ENCODE results near the gene WNK2. TPM values are rescaled to one million over a fixed set of nuclear protein-coding genes. Genes with fewer than 3 reads are reported as not detected.

WNK2 gene
- total RNA-seq, 2 experiments from 2014 or later, result 0.05 TPM; not detected in 1

- H3K27ac Mint-ChIP-seq, result peak overlapping the region; percentile 56
- peaks cover 26% of the 10 kb centered on the region for H3K36me3 Mint-ChIP-seq (ENCODE audit: low read depth)
- H3K27me3 Mint-ChIP-seq, result no peaks in the 10 kb centered on the region
- ChIA-PET CTCF (interaction anchor here (1.0 kb wide), 1 partner anchor 41 kb away, joined by 3 read pairs; no protein-coding TSS in a partner anchor), POLR2A (interaction anchor here (0.8 to 1.1 kb wide), 2 partner anchors 90 to 147 kb away, joined by 3 read pairs; no protein-coding TSS in a partner anchor)
- no peak for DNase-seq
- H3K4me1 Mint-ChIP-seq, result peaks cover 43% of the 10 kb centered on the region
- H3K9me3 Mint-ChIP-seq, result peaks cover 25% of the 10 kb centered on the region
- no peak overlapping the region for H3K4me3 Mint-ChIP-seq
Observed at GRCh38 chr9:93149361-93149760, 34.6 kb upstream of the WNK2 start.

- Mint-ChIP-seq H3K9me3 (peaks cover 21% of the 10 kb centered on the region), H3K36me3 (ENCODE audit: low read depth) (peaks cover 22% of the 10 kb centered on the region), H3K27me3 (no peaks in the 10 kb centered on the region), H3K4me1 (peaks cover 45% of the 10 kb centered on the region), H3K27ac (no peak overlapping the region), H3K4me3 (no peak overlapping the region)
- DNase-seq, result no peak
- ChIA-PET POLR2A (no interaction called here), CTCF (interaction anchor here (2.9 kb wide), 1 partner anchor 42 kb away, joined by 15 read pairs; no protein-coding TSS in a partner anchor)
Observed at GRCh38 chr9:93151097-93151784, 32.7 kb upstream of the WNK2 start.

GRCh38 chr9:93154293-93154903 lies 29.5 kb upstream of the WNK2 start:
- DNase-seq, result peak; percentile 42
- Mint-ChIP-seq H3K27ac (no peak overlapping the region), H3K27me3 (no peaks in the 10 kb centered on the region), H3K36me3 (ENCODE audit: low read depth) (peaks cover 6% of the 10 kb centered on the region), H3K9me3 (peaks cover 5% of the 10 kb centered on the region), H3K4me1 (peaks cover 37% of the 10 kb centered on the region), H3K4me3 (no peak overlapping the region)
- ChIA-PET POLR2A (interaction anchor here (0.7 to 1.6 kb wide), 3 partner anchors 16 to 20 kb away, joined by 3 to 5 read pairs (median 3); partner anchors contain the start of gene NINJ1), CTCF (interaction anchor here (0.6 to 2.9 kb wide), 6 partner anchors 9 to 181 kb away, joined by 3 to 15 read pairs (median 4); no protein-coding TSS in a partner anchor)

DNA sequence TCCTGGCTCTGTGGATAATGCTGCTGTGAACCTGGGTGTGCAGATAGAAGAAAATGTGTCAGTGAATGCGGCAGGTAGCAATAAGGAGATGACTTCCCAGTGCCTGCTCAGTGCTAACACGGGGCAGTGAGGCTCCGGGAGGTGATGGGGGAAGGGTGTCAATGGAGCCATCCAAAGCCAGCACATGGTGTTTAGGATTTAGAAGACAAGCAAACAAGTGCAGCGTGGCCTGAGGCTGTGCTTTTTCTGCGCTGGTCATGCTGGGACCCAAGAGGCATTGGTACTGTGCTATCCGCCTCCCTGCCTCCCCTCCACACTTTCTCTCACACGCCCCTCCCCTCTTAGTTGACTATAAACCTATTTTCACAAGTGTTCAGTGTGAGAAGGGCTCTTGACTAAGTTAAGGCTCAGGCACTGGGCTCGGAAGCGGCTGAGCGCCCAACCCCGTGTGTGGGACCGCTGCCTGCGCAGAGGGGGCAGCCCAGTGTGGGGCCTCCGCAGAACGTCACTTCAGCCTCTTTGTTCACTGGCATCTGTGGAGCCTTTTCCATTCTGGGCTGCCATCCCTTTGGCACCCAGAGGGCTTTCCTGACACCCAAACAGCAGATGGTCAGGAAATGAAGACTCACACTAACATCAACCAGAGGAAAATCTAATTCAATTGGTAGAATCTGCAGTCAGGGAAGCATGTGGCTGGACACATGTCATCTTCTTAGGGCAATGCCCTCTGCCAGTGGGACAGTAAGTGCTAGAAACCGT lies 28.0 kb upstream of the WNK2 start:
- ChIA-PET CTCF (interaction anchor here (0.7 to 2.3 kb wide), 5 partner anchors 12 to 152 kb away, joined by 3 to 17 read pairs (median 4); partner anchors contain the start of gene CARD19), POLR2A (interaction anchor here (0.9 to 1.3 kb wide), 13 partner anchors 10 to 410 kb away, joined by 3 to 9 read pairs (median 4); partner anchors contain the start of genes CARD19, FAM120AOS and NINJ1)
- Mint-ChIP-seq H3K27ac (peak overlapping the region; percentile 75), H3K4me3 (no peak overlapping the region), H3K36me3 (ENCODE audit: low read depth) (peaks cover 6% of the 10 kb centered on the region), H3K9me3 (peaks cover 5% of the 10 kb centered on the region), H3K27me3 (no peaks in the 10 kb centered on the region), H3K4me1 (peaks cover 31% of the 10 kb centered on the region)
- no peak for DNase-seq

DNA sequence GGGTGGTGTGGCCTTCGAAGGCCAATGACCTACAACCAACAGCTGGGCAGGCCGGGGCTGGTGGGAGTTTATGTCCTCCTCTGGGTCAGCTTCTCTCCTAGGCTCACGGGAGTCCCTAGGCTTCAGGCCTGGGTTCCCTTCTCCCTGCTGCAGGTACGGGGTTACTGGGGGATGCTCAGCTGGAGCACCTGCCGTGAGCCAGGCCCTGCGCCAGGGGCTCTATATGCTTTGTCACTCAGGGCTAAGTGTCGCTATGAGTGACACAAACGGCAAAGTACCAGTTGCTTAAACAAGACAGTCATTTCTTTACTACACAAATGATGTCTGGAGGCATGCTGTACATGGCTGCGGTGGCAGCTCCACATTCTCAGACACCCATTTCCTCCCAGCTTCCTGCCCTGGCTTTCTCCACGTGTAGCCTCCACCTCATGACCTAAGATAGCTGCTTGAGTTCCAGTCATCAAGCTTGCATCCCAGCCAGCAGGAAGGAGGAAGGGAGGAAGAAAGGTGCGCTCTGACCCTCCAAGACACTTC lies 27.4 kb upstream of the WNK2 start:
- Mint-ChIP-seq H3K27ac (peak overlapping the region; percentile 75), H3K4me3 (no peak overlapping the region), H3K4me1 (peaks cover 31% of the 10 kb centered on the region), H3K9me3 (peaks cover 5% of the 10 kb centered on the region), H3K27me3 (no peaks in the 10 kb centered on the region), H3K36me3 (ENCODE audit: low read depth) (peaks cover 6% of the 10 kb centered on the region)
- peak; percentile 72 for DNase-seq
- ChIA-PET POLR2A (interaction anchor here (0.9 to 1.3 kb wide), 14 partner anchors 10 to 409 kb away, joined by 3 to 9 read pairs (median 4); partner anchors contain the start of genes CARD19, FAM120AOS and NINJ1), CTCF (interaction anchor here (0.7 to 2.3 kb wide), 6 partner anchors 15 to 153 kb away, joined by 3 to 17 read pairs (median 4); partner anchors contain the start of gene CARD19)

- DNase-seq, result peak; percentile 74
- Mint-ChIP-seq H3K27me3 (no peaks in the 10 kb centered on the region), H3K36me3 (ENCODE audit: low read depth) (peaks cover 6% of the 10 kb centered on the region), H3K4me3 (no peak overlapping the region), H3K9me3 (peaks cover 5% of the 10 kb centered on the region), H3K4me1 (peaks cover 29% of the 10 kb centered on the region), H3K27ac (no peak overlapping the region)
- POLR2A ChIA-PET, result no interaction called here
- CTCF ChIA-PET, result interaction anchor here (1.0 to 1.5 kb wide), 4 partner anchors 9 to 147 kb away, joined by 3 to 10 read pairs (median 3); no protein-coding TSS in a partner anchor
Observed at GRCh38 chr9:93159601-93160471, 24.1 kb upstream of the WNK2 start.

DNA sequence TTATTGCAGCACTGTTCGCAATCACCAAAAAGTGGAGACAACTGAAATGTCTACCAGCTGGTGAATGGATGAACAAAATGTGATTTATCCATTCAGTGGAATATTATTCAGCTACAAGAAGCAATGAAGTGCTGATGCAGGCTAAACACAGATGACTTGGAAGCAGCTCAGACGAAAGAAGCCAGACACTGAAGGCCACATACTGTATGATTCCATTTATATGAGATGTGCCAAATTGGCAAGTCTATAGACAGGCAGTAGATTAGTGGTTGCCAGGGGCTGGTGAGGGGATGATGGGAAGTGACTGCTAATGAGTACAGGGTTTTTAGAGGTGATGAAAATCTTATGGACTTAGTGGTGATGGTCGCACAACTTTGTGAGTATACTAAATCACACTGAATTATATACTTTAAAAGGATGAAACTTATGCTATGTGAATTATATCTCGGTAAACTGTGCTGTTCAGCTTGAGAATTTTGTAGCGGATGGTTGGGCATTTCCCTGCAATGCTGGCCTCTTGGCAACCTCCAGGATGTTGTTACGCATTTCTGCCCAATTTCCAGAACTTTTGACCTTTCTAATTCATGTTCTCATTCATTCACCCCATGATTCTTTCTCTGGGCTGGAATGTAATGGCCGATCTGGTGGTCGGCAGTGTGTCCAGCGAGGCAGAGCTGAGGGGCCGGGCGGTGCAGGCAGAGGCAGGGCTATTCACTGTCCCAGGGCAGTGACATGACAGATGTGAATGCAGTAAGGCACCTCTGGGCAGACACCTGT lies 22.0 kb upstream of the WNK2 start:
- Mint-ChIP-seq H3K36me3 (ENCODE audit: low read depth) (no peaks in the 10 kb centered on the region), H3K4me1 (peaks cover 11% of the 10 kb centered on the region), H3K4me3 (no peak overlapping the region), H3K27ac (no peak overlapping the region), H3K27me3 (no peaks in the 10 kb centered on the region), H3K9me3 (no peaks in the 10 kb centered on the region)
- ChIA-PET CTCF (interaction anchor here (0.7 to 0.8 kb wide), 2 partner anchors 13 to 140 kb away, joined by 3 to 5 read pairs; no protein-coding TSS in a partner anchor), POLR2A (no interaction called here)
- DNase-seq, result no peak

GRCh38 chr9:93164085-93164484 lies 19.9 kb upstream of the WNK2 start:
- DNase-seq, result no peak
- H3K4me3 Mint-ChIP-seq, result no peak overlapping the region
- H3K4me1 Mint-ChIP-seq, result peaks cover 8% of the 10 kb centered on the region
- no peaks in the 10 kb centered on the region for H3K9me3 Mint-ChIP-seq
- H3K27me3 Mint-ChIP-seq, result no peaks in the 10 kb centered on the region
- ChIA-PET CTCF (no interaction called here), POLR2A (no interaction called here)
- H3K27ac Mint-ChIP-seq, result no peak overlapping the region
- H3K36me3 Mint-ChIP-seq (ENCODE audit: low read depth), result no peaks in the 10 kb centered on the region

DNA sequence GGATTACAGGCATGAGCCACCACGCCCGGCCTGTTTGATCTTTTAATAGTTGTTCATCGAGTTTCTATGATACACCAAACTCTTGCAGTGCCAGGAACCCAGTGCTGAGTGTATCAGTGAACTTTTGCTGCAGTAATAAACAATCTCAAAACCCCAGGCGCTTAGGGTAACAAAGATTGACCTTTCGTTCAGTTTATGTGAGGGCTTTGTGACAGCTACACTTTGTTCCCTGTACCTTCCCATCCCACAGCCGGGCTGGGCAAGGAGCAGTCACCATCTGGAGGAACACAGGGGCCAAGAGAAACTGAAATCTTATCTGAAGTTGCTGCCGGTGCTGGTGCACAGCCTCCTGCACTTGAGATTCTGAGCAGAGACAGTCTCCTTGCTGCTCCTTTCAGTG lies 17.2 kb upstream of the WNK2 start:
- no peaks in the 10 kb centered on the region for H3K4me1 Mint-ChIP-seq
- ChIA-PET POLR2A (no interaction called here), CTCF (no interaction called here)
- no peaks in the 10 kb centered on the region for H3K27me3 Mint-ChIP-seq
- H3K27ac Mint-ChIP-seq, result no peak overlapping the region
- H3K9me3 Mint-ChIP-seq, result no peaks in the 10 kb centered on the region
- H3K4me3 Mint-ChIP-seq, result no peak overlapping the region
- H3K36me3 Mint-ChIP-seq (ENCODE audit: low read depth), result no peaks in the 10 kb centered on the region
- DNase-seq, result no peak

- Mint-ChIP-seq H3K27me3 (peaks cover 1% of the 10 kb centered on the region), H3K27ac (no peak overlapping the region), H3K9me3 (no peaks in the 10 kb centered on the region), H3K4me1 (no peaks in the 10 kb centered on the region), H3K4me3 (no peak overlapping the region), H3K36me3 (ENCODE audit: low read depth) (no peaks in the 10 kb centered on the region)
- DNase-seq, result no peak
- CTCF ChIA-PET, result no interaction called here
- POLR2A ChIA-PET, result no interaction called here
Observed at GRCh38 chr9:93167185-93167584, 16.8 kb upstream of the WNK2 start.

GRCh38 chr9:93167838-93168237 lies 16.1 kb upstream of the WNK2 start:
- no peak overlapping the region for H3K4me3 Mint-ChIP-seq
- H3K27ac Mint-ChIP-seq, result no peak overlapping the region
- peaks cover 4% of the 10 kb centered on the region for H3K27me3 Mint-ChIP-seq
- no peak for DNase-seq
- no peaks in the 10 kb centered on the region for H3K4me1 Mint-ChIP-seq
- CTCF ChIA-PET, result no interaction called here
- POLR2A ChIA-PET, result no interaction called here
- H3K36me3 Mint-ChIP-seq (ENCODE audit: low read depth), result no peaks in the 10 kb centered on the region
- no peaks in the 10 kb centered on the region for H3K9me3 Mint-ChIP-seq

All from activated CD4-positive, alpha-beta memory T cell treated with anti-CD3 and anti-CD28 coated beads, Interleukin-2, amount 10 ng/mL, durations not matched to agents 7 days and 5 days (primary cell).